ENCODE results near the gene RAB5IF.
"Not testable (repeated sequence)": the region's sequence is repeated elsewhere in the genome, so short reads cannot be mapped to it uniquely, and the experiment has no call there.

RAB5IF gene

GRCh38 chr20:36587388-36588070, 18.1 kb upstream of the RAB5IF start:
- DNase-seq = no peak

- no peak for DNase-seq
Observed at GRCh38 chr20:36591281-36591680, 14.3 kb upstream of the RAB5IF start.

- no peak for DNase-seq
Observed at GRCh38 chr20:36591854-36592641, 13.5 kb upstream of the RAB5IF start.

DNA sequence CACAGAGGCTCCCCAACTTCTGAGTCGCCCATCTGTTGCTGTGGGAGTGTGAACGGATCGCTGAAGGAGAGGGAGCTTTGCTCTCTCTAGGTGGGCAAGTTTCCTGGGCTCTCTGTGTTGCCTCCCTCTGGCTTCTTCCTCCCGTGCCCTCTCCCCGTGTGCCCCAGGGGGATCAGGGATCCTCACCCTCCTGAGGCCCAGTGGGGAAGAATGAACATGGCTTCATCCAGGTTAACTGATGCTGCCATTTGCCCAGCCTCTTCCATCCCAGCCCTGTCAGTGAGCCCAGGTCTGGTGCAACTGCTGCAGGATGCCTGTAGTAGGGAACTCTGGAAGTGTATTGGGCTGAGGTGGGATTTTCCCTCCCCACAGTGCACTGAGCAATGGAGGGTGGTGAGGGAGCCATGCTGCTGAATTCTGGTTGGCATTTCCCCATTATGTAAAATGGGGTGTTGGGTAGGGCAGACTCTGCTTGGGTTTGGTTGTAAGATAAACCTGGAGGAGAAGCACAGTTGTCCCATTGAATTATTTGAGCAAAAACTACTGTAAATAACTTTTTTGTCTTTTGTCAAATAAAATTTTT, 12.1 kb upstream of the RAB5IF start:
- no peak for DNase-seq

DNA sequence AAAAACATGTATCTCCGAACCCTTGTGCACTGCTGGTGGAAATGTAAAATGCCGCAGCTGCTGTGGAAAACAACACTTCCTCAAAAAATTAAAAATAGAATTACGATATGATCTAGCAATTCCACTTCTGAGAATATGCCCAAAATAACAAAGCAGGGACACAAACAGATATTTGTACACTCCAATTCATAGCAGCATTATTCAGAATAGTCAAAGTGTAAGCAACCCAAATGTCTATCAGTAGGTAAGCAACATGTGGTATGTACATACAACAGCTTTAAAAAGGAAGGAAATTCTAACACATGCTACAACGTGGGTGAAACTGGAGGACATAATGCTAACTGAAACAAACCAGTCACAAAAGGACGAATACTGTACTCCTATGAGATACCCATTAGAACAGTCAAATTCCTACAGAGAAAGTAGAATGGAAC, 5.7 kb upstream of the RAB5IF start:
- DNase-seq = no peak

- no peak for DNase-seq
Observed at GRCh38 chr20:36601540-36601939, 4.0 kb upstream of the RAB5IF start.

GRCh38 chr20:36604952-36605398, 604 bp upstream of the RAB5IF start:
- no peak for DNase-seq

DNA sequence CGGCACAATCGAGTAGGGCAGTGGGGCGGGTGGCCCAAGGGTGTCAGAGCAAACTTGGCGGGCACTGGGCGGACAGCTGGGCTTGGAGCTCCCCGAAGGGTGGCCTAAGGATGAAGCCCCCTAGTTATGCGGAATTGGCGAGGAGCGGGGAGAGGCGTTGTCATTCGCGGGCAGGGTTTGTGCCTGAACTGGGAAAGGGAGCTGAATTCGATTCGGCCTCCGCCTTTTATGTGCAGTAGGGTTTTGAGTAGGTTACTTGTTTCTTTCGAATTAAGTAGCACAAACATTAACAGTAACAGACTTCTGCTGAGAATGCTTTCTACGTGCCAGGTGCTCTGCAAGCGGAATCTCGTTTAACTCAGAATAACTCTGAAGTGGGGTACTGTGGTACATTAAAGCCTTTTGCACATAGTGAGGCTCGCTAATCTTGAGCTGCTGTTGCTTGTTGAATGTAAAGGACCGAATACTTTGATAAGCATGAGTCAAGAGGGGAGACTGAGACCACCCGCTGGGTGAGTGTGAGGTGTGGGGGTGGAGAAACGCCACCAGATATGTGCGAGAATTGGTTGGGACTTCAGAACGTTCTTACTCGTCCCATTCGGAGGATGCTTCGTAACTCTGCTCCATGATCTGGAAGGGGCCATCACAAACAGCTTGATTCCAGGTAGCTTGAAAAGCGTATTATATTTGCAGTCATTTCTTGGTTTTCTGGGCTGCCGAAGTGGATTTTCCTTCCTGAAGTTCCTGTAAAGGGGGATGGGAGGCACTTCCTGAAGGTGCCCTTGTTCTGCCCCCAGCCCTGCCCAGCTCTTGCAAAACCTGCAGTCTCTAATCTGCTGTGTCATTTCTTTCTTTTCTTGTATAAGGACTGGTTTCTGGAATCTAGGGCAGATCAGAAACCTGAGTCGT, 833 bp downstream of the RAB5IF start:
- DNase-seq = no peak

GRCh38 chr20:36607586-36608387, 2.2 kb downstream of the RAB5IF start:
- no peak for DNase-seq

DNA sequence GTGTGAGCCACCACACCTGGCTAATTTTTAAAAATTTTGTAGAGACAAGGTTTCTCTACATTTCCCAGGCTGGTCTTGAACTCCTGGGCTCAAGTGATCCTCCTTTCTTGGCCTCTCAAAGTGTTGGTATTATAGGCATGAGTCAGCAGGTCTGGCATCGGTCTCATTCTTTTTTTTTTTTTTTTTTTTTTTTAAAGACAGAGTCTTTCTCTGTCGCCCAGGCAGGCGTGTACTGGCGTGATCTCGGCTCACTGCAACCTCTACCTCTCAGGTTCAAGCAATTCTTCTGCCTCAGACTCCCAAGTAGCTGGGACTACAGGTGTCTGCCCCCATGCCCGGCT, 2.8 kb downstream of the RAB5IF start:
- not testable (repeated sequence) for DNase-seq

GRCh38 chr20:36611625-36612024, 6.0 kb downstream of the RAB5IF start:
- no peak for DNase-seq

DNA sequence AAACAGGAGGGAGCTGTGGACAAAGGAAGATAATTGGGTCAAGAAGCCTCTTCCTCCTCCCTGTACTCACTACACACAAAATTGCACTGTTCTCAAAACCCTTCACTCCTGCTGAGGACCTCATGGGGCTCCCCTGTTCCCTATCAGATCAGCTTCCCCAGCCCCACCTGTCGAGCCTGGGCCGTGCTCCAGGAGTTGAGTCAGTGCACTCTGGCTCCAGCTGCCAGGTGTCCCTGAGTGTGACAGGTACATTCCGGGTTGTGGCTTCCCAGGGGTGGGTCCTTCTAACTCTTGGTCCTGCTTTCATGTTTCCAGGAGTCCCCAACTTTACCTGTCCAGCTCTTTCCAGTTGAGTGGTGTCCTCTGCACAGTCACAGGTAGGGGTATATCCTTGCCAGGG, 8.4 kb downstream of the RAB5IF start:
- DNase-seq = no peak

GRCh38 chr20:36614781-36615557, 9.4 kb downstream of the RAB5IF start:
- DNase-seq = no peak

DNA sequence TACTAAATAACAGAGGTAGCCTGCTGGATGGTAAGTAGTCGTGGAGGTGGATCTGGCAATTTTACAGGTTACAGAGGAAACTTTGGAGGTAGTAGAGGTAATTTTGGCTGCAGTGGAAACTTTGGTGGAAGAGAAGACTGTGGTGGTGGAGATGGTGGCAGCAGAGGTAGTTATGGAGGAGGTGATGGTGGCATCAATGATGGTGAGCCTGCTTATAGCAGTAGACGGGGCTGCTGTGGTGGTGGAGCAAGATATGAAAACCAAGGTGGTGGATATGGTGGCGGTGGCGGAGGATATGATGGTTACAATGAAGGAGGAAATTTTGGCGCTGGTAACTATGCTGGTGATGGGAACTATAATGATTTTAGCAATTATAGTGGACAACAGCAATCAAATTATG, 15.3 kb downstream of the RAB5IF start:
- DNase-seq = no peak

GRCh38 chr20:36623444-36623843, 17.9 kb downstream of the RAB5IF start:
- DNase-seq = no peak

DNA sequence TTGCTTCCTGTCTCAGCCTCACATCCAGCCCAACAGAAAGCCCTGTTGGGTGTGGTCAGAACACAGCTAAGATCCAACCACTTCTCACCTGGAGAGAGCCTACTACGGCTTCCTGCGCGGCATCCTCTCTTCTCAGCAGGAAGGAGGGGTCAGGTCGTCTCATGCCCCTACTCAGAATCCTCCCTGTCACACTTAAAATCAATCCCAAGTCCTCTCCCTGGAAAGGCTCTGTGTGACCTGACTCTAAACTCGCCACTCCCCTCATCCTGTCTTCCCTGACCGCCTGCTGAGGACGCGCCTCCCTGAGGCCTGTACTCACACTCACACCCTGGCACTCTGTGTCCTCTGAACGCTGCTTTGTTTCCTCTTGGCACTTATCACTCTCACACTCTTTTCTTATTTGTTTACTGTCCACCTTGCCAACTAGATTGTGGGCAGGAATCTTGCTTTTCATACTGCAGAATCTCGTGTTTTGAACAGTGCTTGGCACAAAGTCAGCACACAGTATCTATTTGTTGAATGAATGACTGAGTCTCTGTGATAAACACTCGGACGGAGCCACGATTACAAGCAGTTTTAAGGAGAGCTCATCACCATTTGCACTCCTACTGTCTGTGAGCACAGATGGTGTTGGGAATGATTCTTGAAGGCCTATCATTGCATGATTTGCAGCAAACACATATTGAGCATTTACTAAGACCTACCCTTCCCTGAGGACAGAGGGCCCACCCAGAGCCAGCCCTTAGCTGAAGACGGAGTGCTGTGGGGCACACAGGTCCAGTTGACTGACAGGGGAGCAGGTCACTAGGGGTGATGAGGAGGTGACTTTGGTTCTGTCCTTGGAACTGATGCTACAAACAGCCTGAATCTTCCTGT, 18.7 kb downstream of the RAB5IF start:
- DNase-seq = no peak

- no peak for DNase-seq
Observed at GRCh38 chr20:36624944-36625324, 19.4 kb downstream of the RAB5IF start.

- no peak for DNase-seq
Observed at GRCh38 chr20:36628076-36628475, 22.5 kb downstream of the RAB5IF start.

DNA sequence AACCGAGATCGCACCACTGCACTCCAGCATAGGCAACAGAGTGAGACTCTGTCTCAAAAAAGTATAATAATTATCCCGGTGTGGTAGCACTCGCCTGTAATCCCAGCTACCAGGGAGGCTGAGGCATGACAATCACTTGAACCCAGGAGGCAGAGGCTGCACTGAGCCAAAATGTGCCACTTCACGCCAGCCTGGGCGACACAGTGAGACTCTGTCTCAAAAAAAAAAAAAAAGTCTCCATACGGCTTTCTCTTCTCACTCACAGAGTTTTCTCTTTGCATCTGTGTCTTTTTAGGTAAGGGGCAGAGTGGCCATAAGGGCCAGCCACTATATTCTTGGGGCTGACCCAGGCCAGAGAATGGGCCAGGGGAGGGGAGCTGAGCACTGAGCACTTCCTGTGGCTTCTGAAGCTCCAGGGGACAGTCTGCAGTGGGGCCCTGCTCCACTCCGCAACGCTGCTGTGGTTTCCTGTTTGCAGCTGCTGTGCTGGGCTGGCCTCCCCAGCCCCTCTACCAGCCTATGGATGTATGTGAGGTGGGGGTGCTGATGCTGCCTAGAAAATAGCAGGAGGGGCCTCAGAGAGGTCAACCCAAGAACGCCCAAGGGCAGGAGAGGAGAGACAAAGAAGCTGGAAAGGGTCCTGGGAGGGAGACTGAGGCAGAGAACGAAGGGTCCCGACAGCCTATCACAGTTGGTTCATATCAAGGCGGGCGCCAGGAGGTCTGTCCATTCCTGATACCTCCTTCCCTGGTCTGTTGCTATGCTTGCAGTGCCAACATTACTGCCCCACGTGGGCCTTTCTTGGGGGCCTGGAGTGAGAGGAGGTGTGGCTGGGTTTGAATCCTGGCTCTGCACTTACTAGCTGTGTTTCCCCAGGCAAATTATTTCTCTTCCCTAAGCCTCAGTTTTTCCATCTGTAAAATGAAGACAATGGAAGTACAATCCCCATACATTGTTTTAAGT, 24.4 kb downstream of the RAB5IF start:
- DNase-seq = no peak

All from NCI-H1436 treated with DMSO at 0.1 percent for 48 hours (cell line).